Peyer's patch (tissue), 4 donors: ENCODE data around the gene RNF26.

Source experiments
- CTCF ChIP-seq, 6 experiments: fragments of 450-650 bp in 4 of 6; fragments of 200-600 bp in 2 of 6; sonication (generic) in 1 of 6; IDR thresholded peaks; one replicate each; pipeline ENCODE4 v1.5.1; 2017 to 2019; ENCODE audit warnings: antibody characterized with exemption in 6 of 6, mild to moderate bottlenecking in 3 of 6, moderate library complexity in 1 of 6
- POLR2A ChIP-seq, 2 donors: fragments of 450-650 bp; IDR thresholded peaks; one replicate each; pipeline ENCODE4 v1.5.1; 2017; ENCODE audit warnings: antibody characterized with exemption in 2 of 2, mild to moderate bottlenecking in 2 of 2, moderate library complexity in 2 of 2

GRCh38 chr11:119369132-119369925 is 35.0 kb downstream of the RNF26 start:
- TF ChIP-seq POLR2A (IDR thresholded peaks at IDR 0.05): peak in 1 of 2 donors; percentile 13
- TF ChIP-seq CTCF (IDR thresholded peaks at IDR 0.05): no peak
